MM.1S (cell line): ENCODE measurements around the gene IRS2.

Experiments
- CTCF ChIP-seq: fragments of 300-600 bp; sonication (generic); IDR thresholded peaks from 2 replicates; pipeline ENCODE4 v1.5.1; 2016; ENCODE audit warnings: antibody characterized with exemption, low read length, mixed read lengths
- EZH2 ChIP-seq: fragments of 300-600 bp; sonication (generic); optimal IDR thresholded peaks from 2 replicates; pipeline ENCODE3; 2017; ENCODE audit warnings: low read depth, mild to moderate bottlenecking, antibody characterized with exemption, low read length, mixed read lengths
- EZH2phosphoT487 ChIP-seq: fragments of 300-600 bp; sonication (generic); IDR thresholded peaks from 2 replicates; pipeline ENCODE4 v1.6.1; 2018; ENCODE audit warnings: antibody characterized with exemption, low read length

- TF ChIP-seq CTCF (no peak), EZH2phosphoT487 (no peak), EZH2 (no peak)
Measured at GRCh38 chr13:109746364-109746763, 40.0 kb downstream of the IRS2 start.
